Measurements from ENCODE around the gene ADARB2. TPM values are rescaled to one million over a fixed set of nuclear protein-coding genes. Genes with fewer than 3 reads are reported as not detected.

ADARB2 gene
- total and polyA plus RNA-seq, 4 donors: 0.22 to 1.3 (median 0.55) TPM

GRCh38 chr10:1130226-1130625 lies 607.1 kb downstream of the ADARB2 start:
- no peak overlapping the region for H3K9ac ChIP-seq (ENCODE audit: insufficient read depth in 1 of 2, low read length in 2 of 2)
- DNase-seq (no peak), ATAC-seq (ENCODE audit: insufficient read depth, low FRiP score) (no peak)
- no peaks in the 10 kb centered on the region for H3K27me3 ChIP-seq (ENCODE audit: control insufficient read depth in 3 of 3, insufficient read depth in 3 of 3, low read length in 2 of 3)
- H3K4me3 ChIP-seq: no peak overlapping the region
- no peaks in the 10 kb centered on the region for H3K9me3 ChIP-seq (ENCODE audit: control insufficient read depth in 4 of 4, insufficient read depth in 3 of 4, low read length in 3 of 4)
- no peak for TF ChIP-seq CTCF (IDR thresholded peaks at IDR 0.05; ENCODE audit: control extremely low read depth, extremely low read depth)
- peaks cover 23 to 34% (median 30%) of the 10 kb centered on the region in 4 donors for H3K36me3 ChIP-seq (ENCODE audit: control insufficient read depth in 4 of 4, insufficient read depth in 4 of 4, low read length in 4 of 4)
- 97 to 99% methylated on average over 10 of the region's 10 CpGs for WGBS, 2 donors
- H3K4me1 ChIP-seq (ENCODE audit: control insufficient read depth in 5 of 5, insufficient read depth in 5 of 5, low read length in 5 of 5): no peaks in the 10 kb centered on the region
- H3K27ac ChIP-seq (ENCODE audit: low read depth in 1 of 2, low read length in 1 of 2): no peak overlapping the region

- TF ChIP-seq CTCF (IDR thresholded peaks at IDR 0.05; ENCODE audit: control extremely low read depth, extremely low read depth): no peak
- Histone ChIP-seq H3K9me3 (ENCODE audit: control insufficient read depth in 4 of 4, insufficient read depth in 3 of 4, low read length in 3 of 4) (no peaks in the 10 kb centered on the region), H3K9ac (ENCODE audit: insufficient read depth in 1 of 2, low read length in 2 of 2) (no peak overlapping the region), H3K4me1 (ENCODE audit: control insufficient read depth in 5 of 5, insufficient read depth in 5 of 5, low read length in 5 of 5) (no peaks in the 10 kb centered on the region), H3K36me3 (ENCODE audit: control insufficient read depth in 4 of 4, insufficient read depth in 4 of 4, low read length in 4 of 4) (peaks cover 28 to 47% (median 40%) of the 10 kb centered on the region in 4 donors), H3K4me3 (no peak overlapping the region), H3K27me3 (ENCODE audit: control insufficient read depth in 3 of 3, insufficient read depth in 3 of 3, low read length in 2 of 3) (no peaks in the 10 kb centered on the region), H3K27ac (ENCODE audit: low read depth in 1 of 2, low read length in 1 of 2) (no peak overlapping the region)
- 98% methylated on average over 21 of the region's 21 CpGs for WGBS, 2 donors
- ATAC-seq (ENCODE audit: insufficient read depth, low FRiP score) (no peak), DNase-seq (no peak)
Observed at GRCh38 chr10:1128649-1129048, 608.7 kb downstream of the ADARB2 start.

GRCh38 chr10:1128115-1128514 lies 609.2 kb downstream of the ADARB2 start:
- Histone ChIP-seq H3K4me1 (ENCODE audit: control insufficient read depth in 5 of 5, insufficient read depth in 5 of 5, low read length in 5 of 5) (no peaks in the 10 kb centered on the region), H3K9ac (ENCODE audit: insufficient read depth in 1 of 2, low read length in 2 of 2) (no peak overlapping the region), H3K4me3 (no peak overlapping the region), H3K27ac (ENCODE audit: low read depth in 1 of 2, low read length in 1 of 2) (no peak overlapping the region), H3K9me3 (ENCODE audit: control insufficient read depth in 4 of 4, insufficient read depth in 3 of 4, low read length in 3 of 4) (no peaks in the 10 kb centered on the region), H3K27me3 (ENCODE audit: control insufficient read depth in 3 of 3, insufficient read depth in 3 of 3, low read length in 2 of 3) (no peaks in the 10 kb centered on the region), H3K36me3 (ENCODE audit: control insufficient read depth in 4 of 4, insufficient read depth in 4 of 4, low read length in 4 of 4) (peaks cover 31 to 47% (median 40%) of the 10 kb centered on the region in 4 donors)
- DNase-seq (no peak), ATAC-seq (ENCODE audit: insufficient read depth, low FRiP score) (no peak)
- no peak for TF ChIP-seq CTCF (IDR thresholded peaks at IDR 0.05; ENCODE audit: control extremely low read depth, extremely low read depth)
- 75 to 86% methylated on average over 2 of the region's 2 CpGs for WGBS, 2 donors

GRCh38 chr10:1127629-1128028 lies 609.7 kb downstream of the ADARB2 start:
- DNase-seq (no peak), ATAC-seq (ENCODE audit: insufficient read depth, low FRiP score) (no peak)
- Histone ChIP-seq H3K4me3 (no peak overlapping the region), H3K9me3 (ENCODE audit: control insufficient read depth in 4 of 4, insufficient read depth in 3 of 4, low read length in 3 of 4) (no peaks in the 10 kb centered on the region), H3K27me3 (ENCODE audit: control insufficient read depth in 3 of 3, insufficient read depth in 3 of 3, low read length in 2 of 3) (no peaks in the 10 kb centered on the region), H3K36me3 (ENCODE audit: control insufficient read depth in 4 of 4, insufficient read depth in 4 of 4, low read length in 4 of 4) (peaks cover 32 to 47% (median 40%) of the 10 kb centered on the region in 4 donors), H3K9ac (ENCODE audit: insufficient read depth in 1 of 2, low read length in 2 of 2) (no peak overlapping the region), H3K27ac (ENCODE audit: low read depth in 1 of 2, low read length in 1 of 2) (no peak overlapping the region), H3K4me1 (ENCODE audit: control insufficient read depth in 5 of 5, insufficient read depth in 5 of 5, low read length in 5 of 5) (no peaks in the 10 kb centered on the region)
- 91 to 97% methylated on average over 15 of the region's 15 CpGs for WGBS, 2 donors
- no peak for TF ChIP-seq CTCF (IDR thresholded peaks at IDR 0.05; ENCODE audit: control extremely low read depth, extremely low read depth)
